ENCODE results near the gene BEGAIN. TPM values are rescaled to one million over a fixed set of nuclear protein-coding genes. Genes with fewer than 3 reads are reported as not detected.

Gene BEGAIN
- polyA plus RNA-seq, 4 donors: 1.2 to 3.9 (median 2.4) TPM

GRCh38 chr14:100539003-100539660 lies 48.1 kb downstream of the BEGAIN start:
- DNase-seq (ENCODE audit: low read depth in 4 of 4, low spot score in 2 of 4): no peak

GRCh38 chr14:100538351-100539002 lies 48.7 kb downstream of the BEGAIN start:
- no peak for DNase-seq (ENCODE audit: low read depth in 4 of 4, low spot score in 2 of 4)

GRCh38 chr14:100537446-100538350 lies 49.5 kb downstream of the BEGAIN start:
- DNase-seq (ENCODE audit: low read depth in 4 of 4, low spot score in 2 of 4): no peak

- no peak for DNase-seq (ENCODE audit: low read depth in 4 of 4, low spot score in 2 of 4)
Measured at GRCh38 chr14:100536721-100537445, 50.3 kb downstream of the BEGAIN start.

GRCh38 chr14:100536121-100536510 lies 51.1 kb downstream of the BEGAIN start:
- DNase-seq (ENCODE audit: low read depth in 4 of 4, low spot score in 2 of 4): no peak

GRCh38 chr14:100535287-100536120 lies 51.7 kb downstream of the BEGAIN start:
- no peak for DNase-seq (ENCODE audit: low read depth in 4 of 4, low spot score in 2 of 4)

- no peak for DNase-seq (ENCODE audit: low read depth in 4 of 4, low spot score in 2 of 4)
Measured at GRCh38 chr14:100534528-100535286, 52.5 kb downstream of the BEGAIN start.

GRCh38 chr14:100533656-100534485 lies 53.3 kb downstream of the BEGAIN start:
- no peak for DNase-seq (ENCODE audit: low read depth in 4 of 4, low spot score in 2 of 4)

- no peak for DNase-seq (ENCODE audit: low read depth in 4 of 4, low spot score in 2 of 4)
Measured at GRCh38 chr14:100532906-100533655, 54.1 kb downstream of the BEGAIN start.

- no peak for DNase-seq (ENCODE audit: low read depth in 4 of 4, low spot score in 2 of 4)
Measured at GRCh38 chr14:100532154-100532861, 54.9 kb downstream of the BEGAIN start.

GRCh38 chr14:100531152-100532121 lies 55.8 kb downstream of the BEGAIN start:
- DNase-seq (ENCODE audit: low read depth in 4 of 4, low spot score in 2 of 4): no peak

GRCh38 chr14:100530270-100531072 lies 56.7 kb downstream of the BEGAIN start:
- DNase-seq (ENCODE audit: low read depth in 4 of 4, low spot score in 2 of 4): no peak

GRCh38 chr14:100529561-100530031 lies 57.6 kb downstream of the BEGAIN start:
- DNase-seq (ENCODE audit: low read depth in 4 of 4, low spot score in 2 of 4): no peak

- DNase-seq (ENCODE audit: low read depth in 4 of 4, low spot score in 2 of 4): no peak
Measured at GRCh38 chr14:100528962-100529560, 58.2 kb downstream of the BEGAIN start.
